Suprapubic skin (tissue), 4 donors: ENCODE measurements around the gene IAH1.

Experiments
- EP300 ChIP-seq: sonication (generic); formaldehyde crosslinking; IDR thresholded peaks from one replicate; pipeline ENCODE4 v1.6.1; 2017; ENCODE audit warnings: antibody characterized with exemption
- POLR2A ChIP-seq, 2 donors: fragments of 450-650 bp; IDR thresholded peaks; one replicate each; pipeline ENCODE4 v1.6.1; 2017; ENCODE audit warnings: antibody characterized with exemption in 2 of 2, mild to moderate bottlenecking in 2 of 2, moderate library complexity in 2 of 2
- POLR2AphosphoS5 ChIP-seq, 3 donors: sonication (generic); formaldehyde crosslinking; IDR thresholded peaks; one replicate each; pipeline ENCODE4 v1.6.1; 2017; ENCODE audit warnings: antibody characterized with exemption in 3 of 3
- TF ChIP-seq, protein P1 (sequence below), 2 donors: fragments of 200-600 bp in 1 of 2; fragments of 450-650 bp in 1 of 2; sonication (generic) in 1 of 2; IDR thresholded peaks; one replicate each; pipeline ENCODE4 v1.5.1; 2016 to 2019; ENCODE audit warnings: antibody characterized with exemption in 2 of 2, mild to moderate bottlenecking in 1 of 2, moderate library complexity in 1 of 2

DNA sequence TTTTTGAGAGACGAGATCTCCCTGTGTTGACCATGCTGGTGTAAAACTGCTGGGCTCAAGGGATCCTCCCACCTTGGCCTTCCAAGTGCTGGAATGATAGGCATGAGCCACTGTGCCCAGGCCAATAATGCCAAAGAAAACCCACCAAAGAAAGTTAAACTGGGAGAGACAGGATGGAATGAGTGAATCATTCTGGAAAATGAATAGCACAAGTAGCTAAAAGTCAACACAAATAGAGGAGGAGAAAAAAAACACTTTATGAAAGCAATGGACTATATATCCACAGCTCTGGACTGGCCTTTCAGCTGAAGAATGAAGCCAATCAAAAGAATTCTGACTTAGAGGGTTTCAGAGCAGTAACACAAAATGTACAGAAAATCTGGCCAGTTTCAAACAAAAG lies 23.9 kb downstream of the IAH1 start:
- TF ChIP-seq POLR2A (IDR thresholded peaks at IDR 0.05) (no peak), EP300 (no peak), POLR2AphosphoS5 (IDR thresholded peaks at IDR 0.05) (no peak)
- TF ChIP-seq, protein P1, sequence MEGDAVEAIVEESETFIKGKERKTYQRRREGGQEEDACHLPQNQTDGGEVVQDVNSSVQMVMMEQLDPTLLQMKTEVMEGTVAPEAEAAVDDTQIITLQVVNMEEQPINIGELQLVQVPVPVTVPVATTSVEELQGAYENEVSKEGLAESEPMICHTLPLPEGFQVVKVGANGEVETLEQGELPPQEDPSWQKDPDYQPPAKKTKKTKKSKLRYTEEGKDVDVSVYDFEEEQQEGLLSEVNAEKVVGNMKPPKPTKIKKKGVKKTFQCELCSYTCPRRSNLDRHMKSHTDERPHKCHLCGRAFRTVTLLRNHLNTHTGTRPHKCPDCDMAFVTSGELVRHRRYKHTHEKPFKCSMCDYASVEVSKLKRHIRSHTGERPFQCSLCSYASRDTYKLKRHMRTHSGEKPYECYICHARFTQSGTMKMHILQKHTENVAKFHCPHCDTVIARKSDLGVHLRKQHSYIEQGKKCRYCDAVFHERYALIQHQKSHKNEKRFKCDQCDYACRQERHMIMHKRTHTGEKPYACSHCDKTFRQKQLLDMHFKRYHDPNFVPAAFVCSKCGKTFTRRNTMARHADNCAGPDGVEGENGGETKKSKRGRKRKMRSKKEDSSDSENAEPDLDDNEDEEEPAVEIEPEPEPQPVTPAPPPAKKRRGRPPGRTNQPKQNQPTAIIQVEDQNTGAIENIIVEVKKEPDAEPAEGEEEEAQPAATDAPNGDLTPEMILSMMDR (IDR thresholded peaks at IDR 0.05), result no peak
